Neural cell (in vitro differentiated cells): Measurements from ENCODE around the gene STMN3. TPM values are rescaled to one million over a fixed set of nuclear protein-coding genes. Genes with fewer than 3 reads are reported as not detected.

Source experiments
- H2AFZ ChIP-seq: fragments of 200-600, 300-800 bp; sonication (generic), shearing (Covaris generic); 2 replicates; pipeline ENCODE4 v1.6.0; 2014; ENCODE audit warnings: low read depth, mild to moderate bottlenecking, antibody characterized with exemption, low read length, moderate library complexity
- H3F3A ChIP-seq: fragments of 200-600 bp; shearing (Covaris generic); 2 replicates; pipeline ENCODE4 v1.6.1; 2016; ENCODE audit warnings: mild to moderate bottlenecking, moderate library complexity, mixed read lengths, antibody characterized with exemption, low read length; ENCODE audit not compliant: insufficient read depth, poor library complexity, severe bottlenecking
- H3K27ac ChIP-seq: fragments of 200-600, 300-800 bp; sonication (generic), shearing (Covaris generic); 2 replicates; pipeline ENCODE4 v1.5.1; 2014; ENCODE audit warnings: mild to moderate bottlenecking, low read length, moderate library complexity
- H3K27me3 ChIP-seq: fragments of 300-800, 200-600 bp; sonication (generic), shearing (Covaris generic); 2 replicates; pipeline ENCODE4 v1.6.0; 2014; ENCODE audit warnings: mild to moderate bottlenecking, low read depth, low read length, moderate library complexity; ENCODE audit not compliant: insufficient read depth
- H3K36me3 ChIP-seq: fragments of 300-800, 200-600 bp; sonication (generic), shearing (Covaris generic); 2 replicates; pipeline ENCODE4 v1.5.1; 2014; ENCODE audit warnings: mild to moderate bottlenecking, antibody characterized with exemption, low read length, moderate library complexity; ENCODE audit not compliant: insufficient read depth
- H3K4me2 ChIP-seq: fragments of 300-800, 200-600 bp; sonication (generic), shearing (Covaris generic); 2 replicates; pipeline ENCODE4 v1.6.0; 2014; ENCODE audit warnings: mild to moderate bottlenecking, low read length
- H3K4me3 ChIP-seq: fragments of 300-800, 200-600 bp; sonication (generic), shearing (Covaris generic); 2 replicates; pipeline ENCODE4 v1.5.1; 2014; ENCODE audit warnings: mild to moderate bottlenecking, low read length, moderate library complexity
- H3K79me2 ChIP-seq: fragments of 200-600 bp; shearing (Covaris generic); replicated peaks from 2 replicates; pipeline ENCODE4 v1.6.0; 2014; ENCODE audit warnings: mild to moderate bottlenecking, low read length, moderate library complexity; ENCODE audit not compliant: insufficient read depth
- H3K9ac ChIP-seq: fragments of 300-800, 200-600 bp; sonication (generic), shearing (Covaris generic); 2 replicates; pipeline ENCODE4 v1.6.1; 2016; ENCODE audit warnings: mild to moderate bottlenecking, low read length, mixed read lengths
- H3K9me2 ChIP-seq: fragments of 200-600 bp; shearing (Covaris generic); 2 replicates; pipeline ENCODE4 v1.6.1; 2016; ENCODE audit warnings: mild to moderate bottlenecking, low read length, mixed read lengths; ENCODE audit not compliant: insufficient read depth
- H3K9me3 ChIP-seq: fragments of 200-600, 300-800 bp; sonication (generic), shearing (Covaris generic); 2 replicates; pipeline ENCODE4 v1.6.1; 2016; ENCODE audit warnings: mild to moderate bottlenecking, mixed run types, low read length, moderate library complexity, mixed read lengths
- H4K20me1 ChIP-seq: fragments of 200-600 bp; shearing (Covaris generic); 2 replicates; pipeline ENCODE4 v1.6.1; 2016; ENCODE audit warnings: mild to moderate bottlenecking, mixed run types; ENCODE audit not compliant: insufficient read depth
- CTCF ChIP-seq: fragments of 450-650 bp; IDR thresholded peaks from 2 replicates; pipeline ENCODE4 v1.5.1; 2014; ENCODE audit warnings: antibody characterized with exemption, mild to moderate bottlenecking, moderate library complexity; ENCODE audit not compliant: poor library complexity, severe bottlenecking
- EP300 ChIP-seq: fragments of 450-650 bp; conservative IDR thresholded peaks from 2 replicates; pipeline ENCODE4 v1.6.1; 2014; ENCODE audit warnings: antibody characterized with exemption, mild to moderate bottlenecking, moderate library complexity; ENCODE audit not compliant: poor library complexity, severe bottlenecking
- EZH2 ChIP-seq: fragments of 200-600, 300-800 bp; shearing (Covaris generic), sonication (generic); IDR thresholded peaks from 2 replicates; pipeline ENCODE4 v1.6.1; 2014; ENCODE audit warnings: antibody characterized with exemption, low read length, borderline replicate concordance, mild to moderate bottlenecking; ENCODE audit not compliant: insufficient read depth, poor library complexity, severe bottlenecking
- MXI1 ChIP-seq: fragments of 450-650 bp; conservative IDR thresholded peaks from 2 replicates; pipeline ENCODE4 v1.6.1; 2014; ENCODE audit warnings: antibody characterized with exemption, mild to moderate bottlenecking; ENCODE audit not compliant: poor library complexity, severe bottlenecking
- POLR2AphosphoS5 ChIP-seq: IDR thresholded peaks from 2 replicates; pipeline ENCODE4 v1.6.1; 2012
- RAD21 ChIP-seq: fragments of 450-650 bp; conservative IDR thresholded peaks from 2 replicates; pipeline ENCODE4 v1.6.1; 2014; ENCODE audit warnings: antibody characterized with exemption, mild to moderate bottlenecking, moderate library complexity
- REST ChIP-seq: IDR thresholded peaks from 2 replicates; pipeline ENCODE4 v1.6.1; 2012; ENCODE audit warnings: borderline replicate concordance
- SMC3 ChIP-seq: fragments of 450-650 bp; conservative IDR thresholded peaks from 2 replicates; pipeline ENCODE4 v1.6.1; 2014; ENCODE audit warnings: antibody characterized with exemption, mild to moderate bottlenecking, moderate library complexity; ENCODE audit not compliant: poor library complexity
- TAF1 ChIP-seq: IDR thresholded peaks from 2 replicates; pipeline ENCODE4 v1.6.1; 2012; ENCODE audit warnings: low read depth
- polyA plus RNA-seq: library from polyadenylated mRNA; depleted of rRNA; stranded (reverse); fragments of >200 nt; gene quantifications from 2 replicates; pipeline ENCODE4 v1.2.3, GENCODE V29; 2014

STMN3 gene
- polyA plus RNA-seq, 1 donor from 2014 or later = 268 TPM

GRCh38 chr20:63686492-63687321, 33.5 kb upstream of the STMN3 start:
- Histone ChIP-seq H3K9ac (no peak overlapping the region), H3K4me2 (no peak overlapping the region), H3K9me2 (no peaks in the 10 kb centered on the region), H4K20me1 (no peaks in the 10 kb centered on the region), H3K4me3 (no peak overlapping the region), H2AFZ (no peak overlapping the region), H3K79me2 (no peaks in the 10 kb centered on the region), H3F3A (no peaks in the 10 kb centered on the region), H3K27me3 (no peaks in the 10 kb centered on the region), H3K9me3 (no peaks in the 10 kb centered on the region), H3K27ac (no peak overlapping the region), H3K36me3 (no peaks in the 10 kb centered on the region)
- no peak for TF ChIP-seq CTCF
- TF ChIP-seq REST = no peak
- no peak for TF ChIP-seq MXI1
- no peak for TF ChIP-seq SMC3
- no peak for TF ChIP-seq POLR2AphosphoS5
- TF ChIP-seq EP300 = no peak
- TF ChIP-seq EZH2 = no peak
- no peak for TF ChIP-seq TAF1
- TF ChIP-seq RAD21 = no peak

GRCh38 chr20:63686094-63686491, 32.9 kb upstream of the STMN3 start:
- Histone ChIP-seq H3K4me3 (no peak overlapping the region), H3K9ac (no peak overlapping the region), H3K9me2 (no peaks in the 10 kb centered on the region), H3K27me3 (no peaks in the 10 kb centered on the region), H3K27ac (no peak overlapping the region), H3K9me3 (no peaks in the 10 kb centered on the region), H3F3A (no peaks in the 10 kb centered on the region), H2AFZ (no peak overlapping the region), H3K4me2 (no peak overlapping the region), H3K79me2 (no peaks in the 10 kb centered on the region), H4K20me1 (no peaks in the 10 kb centered on the region), H3K36me3 (no peaks in the 10 kb centered on the region)
- TF ChIP-seq POLR2AphosphoS5 (no peak), RAD21 (no peak), TAF1 (no peak), CTCF (no peak), EP300 (no peak), MXI1 (no peak), REST (no peak), SMC3 (no peak), EZH2 (no peak)
